DMS53 (cell line): Measurements from ENCODE around the gene PTPRR.

Experiments used
- DNase-seq: peaks from one replicate; lab custom pipeline; 2025; lab: John Stamatoyannopoulos, UW

Gene PTPRR

GRCh38 chr12:70920251-70920851 lies at the start of gene PTPRR:
PTPRR (minus strand) TSS chr12:70920738; CDS start chr12:70920390, 348 bp downstream.
- peak; percentile 85 for DNase-seq

- no peak for DNase-seq
Measured at GRCh38 chr12:70966996-70967790, 46.7 kb upstream of the PTPRR start.

- peak; percentile 61 for DNase-seq
Measured at GRCh38 chr12:70966046-70966445, 45.5 kb upstream of the PTPRR start.

GRCh38 chr12:70964867-70965510 lies 44.5 kb upstream of the PTPRR start:
- DNase-seq = peak; percentile 18

GRCh38 chr12:70963081-70963660 lies 42.6 kb upstream of the PTPRR start:
- no peak for DNase-seq

- no peak for DNase-seq
Measured at GRCh38 chr12:70962226-70962794, 41.8 kb upstream of the PTPRR start.

- peak; percentile 78 for DNase-seq
Measured at GRCh38 chr12:70960484-70960883, 39.9 kb upstream of the PTPRR start.

- DNase-seq = no peak
Measured at GRCh38 chr12:70955415-70955814, 34.9 kb upstream of the PTPRR start.

- DNase-seq = no peak
Measured at GRCh38 chr12:70950451-70950850, 29.9 kb upstream of the PTPRR start.

- DNase-seq = no peak
Measured at GRCh38 chr12:70948976-70949336, 28.4 kb upstream of the PTPRR start.

- DNase-seq = no peak
Measured at GRCh38 chr12:70948236-70948975, 27.9 kb upstream of the PTPRR start.

GRCh38 chr12:70936203-70936813 lies 15.8 kb upstream of the PTPRR start:
- peak; percentile 10 for DNase-seq

- DNase-seq = no peak
Measured at GRCh38 chr12:70933133-70933532, 12.6 kb upstream of the PTPRR start.

- no peak for DNase-seq
Measured at GRCh38 chr12:70929029-70929428, 8.5 kb upstream of the PTPRR start.

- DNase-seq = no peak
Measured at GRCh38 chr12:70928071-70928470, 7.5 kb upstream of the PTPRR start.

GRCh38 chr12:70927356-70927755 lies 6.8 kb upstream of the PTPRR start:
- DNase-seq = no peak

- DNase-seq = no peak
Measured at GRCh38 chr12:70925539-70925938, 5.0 kb upstream of the PTPRR start.

- peak; percentile 31 for DNase-seq
Measured at GRCh38 chr12:70920891-70921290, 353 bp upstream of the PTPRR start.

GRCh38 chr12:70919597-70920035 lies 922 bp downstream of the PTPRR start:
- peak; percentile 47 for DNase-seq

GRCh38 chr12:70919176-70919575 lies 1.4 kb downstream of the PTPRR start:
- DNase-seq = no peak

GRCh38 chr12:70918321-70918720 lies 2.2 kb downstream of the PTPRR start:
- no peak for DNase-seq
